ENCODE data around the gene OR2B6.

The OR2B6 gene

DNA sequence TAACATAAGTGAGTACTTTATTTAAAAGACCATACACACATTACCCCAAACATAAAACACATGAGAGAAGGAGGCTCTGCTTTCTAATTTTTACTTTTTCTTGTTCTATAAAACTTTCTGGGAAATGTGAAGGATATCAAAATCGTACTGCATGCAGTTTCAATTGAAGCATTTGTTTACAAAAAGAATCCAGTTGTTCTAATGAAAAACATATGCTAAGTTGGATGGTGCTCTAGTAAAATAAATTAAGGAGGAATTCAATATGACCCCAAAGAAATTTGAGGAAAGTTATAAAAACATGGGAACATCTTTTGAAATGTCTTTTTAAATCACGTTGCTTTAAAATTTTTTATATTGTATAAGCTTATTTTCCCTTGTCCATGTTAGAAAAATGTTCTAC is 37.6 kb downstream of the OR2B6 start:
- in situ Hi-C loops (cut with MboI; ENCODE audit: low sequenced_read_pairs): no loop called here

GRCh38 chr6:28000351-28001045 is 43.5 kb downstream of the OR2B6 start:
- in situ Hi-C loops (cut with MboI; ENCODE audit: low sequenced_read_pairs): no loop called here

- in situ Hi-C loops (cut with MboI; ENCODE audit: low sequenced_read_pairs): no loop called here
Observed at GRCh38 chr6:28001351-28001750, 44.3 kb downstream of the OR2B6 start.

DNA sequence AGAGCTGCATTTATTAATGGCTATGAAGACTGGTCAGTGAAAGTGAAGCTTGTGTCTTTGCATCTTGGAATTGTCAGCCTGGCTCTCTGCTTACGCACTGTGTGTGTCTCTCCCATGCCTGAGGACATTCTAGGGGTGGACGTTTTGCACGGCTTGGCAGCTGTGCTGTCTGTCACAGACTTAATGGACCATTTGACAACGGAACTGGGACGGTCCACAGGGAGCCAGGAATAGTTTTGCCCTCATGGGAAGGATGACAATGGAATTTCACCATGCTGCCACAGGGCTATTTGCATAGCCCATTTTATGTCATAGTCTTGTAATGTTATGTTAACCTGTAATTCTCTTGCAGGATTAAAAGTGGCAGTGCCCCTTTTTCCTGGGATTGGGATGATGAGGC is 44.7 kb downstream of the OR2B6 start:
- in situ Hi-C loops (cut with MboI; ENCODE audit: low sequenced_read_pairs): no loop called here

GRCh38 chr6:28002161-28002560 is 45.1 kb downstream of the OR2B6 start:
- in situ Hi-C loops (cut with MboI; ENCODE audit: low sequenced_read_pairs): no loop called here

DNA sequence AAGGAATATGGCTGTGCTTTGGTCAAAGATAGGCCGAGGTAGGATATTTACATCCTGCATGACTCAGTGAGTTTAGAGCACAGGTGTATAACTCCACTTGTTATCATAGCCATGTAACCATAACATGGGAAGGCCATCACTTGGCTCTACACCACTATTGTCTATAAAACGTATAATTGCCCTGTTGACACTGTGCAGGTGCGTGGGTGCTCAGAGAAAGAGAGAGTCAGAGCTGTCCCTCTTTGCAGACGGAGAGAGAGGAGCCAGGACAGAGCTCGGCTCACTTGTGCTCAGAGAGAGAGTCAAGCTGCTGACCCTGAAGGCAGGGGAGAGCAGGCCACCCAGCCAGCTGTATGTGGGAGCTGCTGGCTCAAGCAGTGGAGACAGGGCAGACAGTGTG is 46.0 kb downstream of the OR2B6 start:
- in situ Hi-C loops (cut with MboI; ENCODE audit: low sequenced_read_pairs): no loop called here

DNA sequence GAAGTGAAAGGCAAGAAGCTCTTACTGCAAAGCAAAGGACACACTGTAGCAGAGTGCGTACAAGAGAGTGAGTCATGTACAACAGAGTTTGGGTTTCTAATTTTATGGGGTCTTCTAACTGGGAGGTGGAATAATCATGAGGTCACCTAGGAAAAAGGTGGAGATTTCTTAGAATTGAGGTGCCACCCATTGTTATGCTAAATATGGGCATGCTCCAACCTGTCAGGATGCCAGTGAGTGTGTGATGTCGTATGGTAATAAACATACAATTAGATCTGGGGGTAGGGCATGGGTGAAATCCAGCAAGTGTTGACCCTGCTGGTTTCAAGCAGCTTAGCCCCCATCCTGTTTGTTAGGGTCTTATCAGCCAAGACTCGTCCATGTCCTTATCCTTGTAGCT is 46.6 kb downstream of the OR2B6 start:
- in situ Hi-C loops (cut with MboI; ENCODE audit: low sequenced_read_pairs): no loop called here

- in situ Hi-C loops (cut with MboI; ENCODE audit: low sequenced_read_pairs): no loop called here
Observed at GRCh38 chr6:28004350-28005151, 47.5 kb downstream of the OR2B6 start.

- in situ Hi-C loops (cut with MboI; ENCODE audit: low sequenced_read_pairs): no loop called here
Observed at GRCh38 chr6:28005152-28005890, 48.3 kb downstream of the OR2B6 start.

- in situ Hi-C loops (cut with MboI; ENCODE audit: low sequenced_read_pairs): no loop called here
Observed at GRCh38 chr6:28005975-28006374, 48.9 kb downstream of the OR2B6 start.

All from HL-60/S4 (cell line).